Caco-2 (cell line): ENCODE data around the gene CRYGA. TPM values are rescaled to one million over a fixed set of nuclear protein-coding genes. Genes with fewer than 3 reads are reported as not detected.

Source experiments
- BruUV-seq: library from RNA; stranded (reverse); fragments of 400-500 nt; replicated peaks from 2 replicates; lab custom pipeline; 2021; lab: Mats Ljungman, UMichigan
- CTCF ChIA-PET: fragments of 300-600 bp; sonication (Branson Sonifier 250); formaldehyde crosslinking; loops from one replicate; lab custom pipeline; 2022; ENCODE audit warnings: antibody characterized with exemption; lab: Charles Lee
- POLR2A ChIA-PET: fragments of 300-600 bp; sonication (Branson Sonifier 250); formaldehyde crosslinking; loops from one replicate; lab custom pipeline; 2022; ENCODE audit warnings: antibody characterized with exemption; lab: Charles Lee
- DNase-seq, 2 experiments: peaks; one replicate each; pipeline versions ENCODE4 v3.0.0 to v3.0.0-alpha.2; 2020 to 2022
- H3K27me3 ChIP-seq: replicated peaks from 2 replicates; pipeline ENCODE4 v1.6.0; 2011; ENCODE audit warnings: low read length; ENCODE audit not compliant: control insufficient read depth, insufficient read depth
- H3K36me3 ChIP-seq: 2 replicates; pipeline ENCODE4 v1.5.1; 2011; ENCODE audit warnings: low read length; ENCODE audit not compliant: control insufficient read depth, insufficient read depth
- H3K4me1 ChIP-seq: fragments of 250-450 bp; sonication (Bioruptor Pico); 2 replicates; pipeline ENCODE4 v1.5.1; 2020; ENCODE audit warnings: mild to moderate bottlenecking
- H3K4me3 ChIP-seq: 2 replicates; pipeline ENCODE4 v1.5.1; 2011; ENCODE audit warnings: low read depth, mild to moderate bottlenecking, control low read depth, low read length
- H3K9me3 ChIP-seq: fragments of 250-450 bp; sonication (Bioruptor Pico); 2 replicates; pipeline ENCODE4 v1.5.1; 2020; ENCODE audit warnings: mild to moderate bottlenecking, moderate library complexity
- H3K27ac Mint-ChIP-seq: one replicate; pipeline ENCODE4 v1.8.0; 2022; ENCODE audit warnings: mixed read lengths; ENCODE audit not compliant: unreplicated experiment
- H3K27me3 Mint-ChIP-seq: one replicate; pipeline ENCODE4 v1.8.0; 2022; ENCODE audit warnings: mixed read lengths; ENCODE audit not compliant: insufficient read depth, unreplicated experiment
- H3K36me3 Mint-ChIP-seq: one replicate; pipeline ENCODE4 v1.8.0; 2022; ENCODE audit warnings: mild to moderate bottlenecking, mixed read lengths; ENCODE audit not compliant: insufficient read depth, unreplicated experiment
- H3K4me1 Mint-ChIP-seq: one replicate; pipeline ENCODE4 v1.8.0; 2022; ENCODE audit warnings: low read depth, mixed read lengths; ENCODE audit not compliant: unreplicated experiment
- H3K4me3 Mint-ChIP-seq: one replicate; pipeline ENCODE4 v1.8.0; 2022; ENCODE audit warnings: mild to moderate bottlenecking, moderate library complexity, mixed read lengths; ENCODE audit not compliant: unreplicated experiment
- H3K9me3 Mint-ChIP-seq: one replicate; pipeline ENCODE4 v1.8.0; 2022; ENCODE audit warnings: mixed read lengths; ENCODE audit not compliant: unreplicated experiment
- CTCF ChIP-seq, 2 experiments: fragments of 200-600 bp in 1 of 2; IDR thresholded peaks; 1 replicate in 1 of 2; 2 replicates in 1 of 2; pipeline versions ENCODE4 v1.5.1 to v1.8.0; 2011 to 2022; ENCODE audit warnings: antibody characterized with exemption in 1 of 2, control low read depth in 1 of 2, inconsistent platforms in 1 of 2, low read depth in 1 of 2, low read length in 1 of 2, mild to moderate bottlenecking in 1 of 2, moderate library complexity in 1 of 2; ENCODE audit not compliant: insufficient read depth in 1 of 2, severe bottlenecking in 1 of 2, unreplicated experiment in 1 of 2
- intact Hi-C: fragments of 100-400 bp; cut with micrococcal nuclease; formaldehyde crosslinking; loops from one replicate; pipeline ENCODE4 v1.10.0; 2022; ENCODE audit not compliant: unreplicated experiment
- total RNA-seq: library from RNA; stranded (reverse); gene quantifications from 2 replicates; pipeline ENCODE4 v1.2.3, GENCODE V29; 2022

CRYGA gene
- total RNA-seq, 1 experiment from 2014 or later: not detected

GRCh38 chr2:208146006-208146405, 17.4 kb downstream of the CRYGA start, which contains the start of gene CRYGB:
Gene CRYGB (minus strand): TSS chr2:208146158. CDS start chr2:208146120, 38 bp downstream.
- Histone ChIP-seq H3K27me3 (no peaks in the 10 kb centered on the region), H3K4me1 (peaks cover 6% of the 10 kb centered on the region), H3K4me3 (no peak within 1 kb of the TSS), H3K9me3 (no peaks in the 10 kb centered on the region; the same call in 1 of the 2 replicates), H3K36me3 (no peaks in the 10 kb centered on the region)
- CTCF ChIA-PET: interaction anchor here (0.7 kb wide), 1 partner anchor 17 kb away, joined by 4 read pairs; the partner anchor contains the start of gene CRYGA
- TF ChIP-seq CTCF (IDR thresholded peaks at IDR 0.05; ENCODE audit: insufficient read depth in 1 of 2, low read depth in 1 of 2, low read length in 1 of 2, severe bottlenecking in 1 of 2, unreplicated experiment in 1 of 2): no peak
- POLR2A ChIA-PET: no interaction called here
- Mint-ChIP-seq H3K9me3 (peaks cover 9% of the 10 kb centered on the region), H3K27me3 (no peaks in the 10 kb centered on the region), H3K36me3 (no peaks in the 10 kb centered on the region), H3K27ac (peak within 1 kb of the TSS; percentile 49), H3K4me3 (no peak within 1 kb of the TSS), H3K4me1 (peaks cover 15% of the 10 kb centered on the region)
- intact Hi-C loops: no loop called here
- no peak for DNase-seq
- BruUV-seq: no TSS peak

GRCh38 chr2:208142925-208143799, 20.2 kb downstream of the CRYGA start:
- Mint-ChIP-seq H3K27ac (no peak overlapping the region), H3K4me1 (peaks cover 15% of the 10 kb centered on the region), H3K9me3 (peaks cover 2% of the 10 kb centered on the region), H3K4me3 (no peak overlapping the region), H3K27me3 (no peaks in the 10 kb centered on the region), H3K36me3 (no peaks in the 10 kb centered on the region)
- CTCF ChIA-PET: interaction anchor here (1.3 kb wide), 1 partner anchor 32 kb away, joined by 4 read pairs; no protein-coding TSS in a partner anchor
- no peak for DNase-seq
- Histone ChIP-seq H3K4me3 (no peak overlapping the region), H3K4me1 (peaks cover 6% of the 10 kb centered on the region), H3K9me3 (peaks cover under 1% of the 10 kb centered on the region; the same call in 1 of the 2 replicates), H3K36me3 (no peaks in the 10 kb centered on the region), H3K27me3 (no peaks in the 10 kb centered on the region)
- BruUV-seq: no TSS peak
- intact Hi-C loops: loop anchor here (2.0 kb wide), 1 partner anchor 24 kb away; no protein-coding TSS in a partner anchor
- TF ChIP-seq CTCF (IDR thresholded peaks at IDR 0.05; ENCODE audit: insufficient read depth in 1 of 2, low read depth in 1 of 2, low read length in 1 of 2, severe bottlenecking in 1 of 2, unreplicated experiment in 1 of 2): no peak
- POLR2A ChIA-PET: interaction anchor here (0.8 kb wide), 1 partner anchor 41 kb away, joined by 3 read pairs; no protein-coding TSS in a partner anchor

- no peaks in the 10 kb centered on the region for H3K27me3 ChIP-seq
- H3K4me3 ChIP-seq: no peak overlapping the region
- ChIA-PET CTCF (interaction anchor here (1.3 kb wide), 1 partner anchor 33 kb away, joined by 4 read pairs; no protein-coding TSS in a partner anchor), POLR2A (interaction anchor here (0.8 kb wide), 1 partner anchor 42 kb away, joined by 3 read pairs; no protein-coding TSS in a partner anchor)
- H3K36me3 ChIP-seq: no peaks in the 10 kb centered on the region
- no peak for TF ChIP-seq CTCF (IDR thresholded peaks at IDR 0.05; ENCODE audit: insufficient read depth in 1 of 2, low read depth in 1 of 2, low read length in 1 of 2, severe bottlenecking in 1 of 2, unreplicated experiment in 1 of 2)
- BruUV-seq: no TSS peak
- H3K4me1 Mint-ChIP-seq: peaks cover 11% of the 10 kb centered on the region
- H3K27me3 Mint-ChIP-seq: no peaks in the 10 kb centered on the region
- H3K4me1 ChIP-seq: peaks cover 6% of the 10 kb centered on the region
- no peak for DNase-seq
- intact Hi-C loops: loop anchor here (2.0 kb wide), 1 partner anchor 24 kb away; no protein-coding TSS in a partner anchor
- H3K9me3 ChIP-seq: peaks cover 5% of the 10 kb centered on the region; the same call in 1 of the 2 replicates
- H3K27ac Mint-ChIP-seq: no peak overlapping the region
- H3K36me3 Mint-ChIP-seq: no peaks in the 10 kb centered on the region
- H3K9me3 Mint-ChIP-seq: peaks cover 10% of the 10 kb centered on the region
- H3K4me3 Mint-ChIP-seq: no peak overlapping the region
Observed at GRCh38 chr2:208142240-208142924, 21.0 kb downstream of the CRYGA start.
